CD4-positive, alpha-beta T cell treated with Interferon gamma for 1 hour (primary cell): Measurements from ENCODE around the gene USP48.
"Not testable (repeated sequence)": the region's sequence is repeated elsewhere in the genome, so short reads cannot be mapped to it uniquely, and the experiment has no call there.

Experiments
- DNase-seq: peaks from one replicate; pipeline ENCODE4 v3.0.0-alpha.2; 2020

USP48 gene

DNA sequence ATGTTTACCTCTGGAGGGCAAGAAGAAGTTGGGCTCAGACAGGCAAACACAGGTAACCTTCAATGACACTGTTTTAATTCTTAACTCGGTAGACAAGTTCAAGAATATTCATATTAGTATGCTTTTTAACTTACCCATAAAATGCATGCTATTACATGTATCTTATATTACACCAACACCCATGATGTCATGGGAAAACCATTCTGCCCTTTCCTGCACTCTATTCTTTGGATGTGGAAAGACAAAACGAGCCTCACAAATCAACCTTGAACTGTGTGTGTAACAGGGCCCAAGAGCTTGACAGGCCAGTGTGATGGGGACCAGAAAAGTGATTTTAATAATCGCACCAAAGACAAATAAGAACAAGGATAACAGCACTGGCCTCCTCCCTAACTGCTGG lies 91.2 kb downstream of the USP48 start:
- DNase-seq, result no peak

GRCh38 chr1:21689661-21690372 lies 93.1 kb downstream of the USP48 start:
- no peak for DNase-seq

GRCh38 chr1:21687081-21687529 lies 95.8 kb downstream of the USP48 start:
- no peak for DNase-seq

DNA sequence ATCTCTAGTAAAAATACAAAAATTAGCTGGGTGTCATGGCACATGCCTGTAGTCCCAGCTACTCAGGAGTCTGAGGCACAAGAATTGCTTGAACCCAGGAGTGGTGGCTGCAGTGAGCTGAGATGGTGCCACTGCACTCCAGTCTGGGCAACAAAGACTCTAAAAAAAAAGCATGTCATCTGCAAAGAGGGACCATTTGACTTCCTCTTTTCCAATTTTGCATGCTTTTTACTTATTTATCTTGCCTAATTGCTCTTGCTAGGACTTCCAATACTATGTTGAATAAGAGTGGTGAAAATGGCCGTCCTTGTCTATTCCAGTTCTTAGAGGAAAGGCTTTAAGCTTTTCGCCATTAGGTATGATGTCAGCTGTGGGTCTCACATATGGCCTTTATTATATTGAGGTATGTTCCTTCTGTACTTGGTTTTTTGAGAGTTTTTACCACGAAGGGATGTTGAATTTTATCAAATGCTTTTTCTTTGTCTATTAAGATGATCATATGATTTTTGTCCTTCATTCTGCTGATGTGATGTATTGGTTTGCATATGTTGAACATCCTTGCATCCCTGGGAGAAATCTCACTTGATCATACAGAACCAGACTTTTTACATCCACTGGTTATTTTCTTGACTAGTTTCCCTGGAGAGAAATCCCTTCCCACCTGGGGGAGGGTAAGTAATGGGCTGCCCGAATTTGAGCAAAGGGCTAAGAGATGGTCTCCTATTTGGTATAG lies 96.8 kb downstream of the USP48 start:
- DNase-seq, result no peak

DNA sequence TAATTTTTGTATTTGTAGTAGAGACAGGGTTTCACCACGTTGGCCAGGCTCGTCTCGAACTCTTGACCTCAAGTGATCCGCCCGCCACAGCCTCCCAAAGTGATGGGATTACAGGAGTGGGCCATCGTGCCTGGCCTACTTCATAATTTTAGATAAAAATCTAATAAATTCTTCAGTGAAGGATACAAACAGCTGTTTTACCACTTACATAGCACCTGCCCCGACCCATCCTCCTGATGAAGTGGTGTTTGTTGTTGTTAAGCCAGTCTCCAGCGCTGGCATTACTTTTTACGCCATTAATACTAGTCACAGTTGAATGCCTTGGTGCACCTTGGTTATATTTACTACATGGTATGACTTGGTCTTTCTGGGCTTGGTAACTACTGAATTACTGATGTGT lies 101.5 kb downstream of the USP48 start:
- DNase-seq, result no peak

GRCh38 chr1:21680918-21681317 lies 102.0 kb downstream of the USP48 start:
- no peak for DNase-seq

DNA sequence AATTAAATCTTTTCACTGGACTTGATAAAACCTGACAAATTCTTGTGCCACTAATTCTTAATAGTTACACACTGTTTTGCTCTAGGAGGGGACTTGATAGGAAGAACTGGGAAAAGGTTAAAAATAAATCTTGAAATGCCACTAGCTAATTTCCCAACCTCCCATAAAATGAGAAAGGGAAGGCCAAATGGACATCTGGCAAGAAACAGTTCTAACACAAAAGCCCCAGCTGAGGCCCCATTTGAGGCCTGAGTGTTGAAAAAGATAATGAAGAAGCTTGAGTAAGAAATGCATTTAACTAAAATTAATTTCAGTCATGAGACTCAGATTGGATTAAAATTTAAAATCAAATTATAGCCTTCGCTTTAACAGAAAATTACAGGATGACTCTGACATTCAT lies 102.6 kb downstream of the USP48 start:
- no peak for DNase-seq

DNA sequence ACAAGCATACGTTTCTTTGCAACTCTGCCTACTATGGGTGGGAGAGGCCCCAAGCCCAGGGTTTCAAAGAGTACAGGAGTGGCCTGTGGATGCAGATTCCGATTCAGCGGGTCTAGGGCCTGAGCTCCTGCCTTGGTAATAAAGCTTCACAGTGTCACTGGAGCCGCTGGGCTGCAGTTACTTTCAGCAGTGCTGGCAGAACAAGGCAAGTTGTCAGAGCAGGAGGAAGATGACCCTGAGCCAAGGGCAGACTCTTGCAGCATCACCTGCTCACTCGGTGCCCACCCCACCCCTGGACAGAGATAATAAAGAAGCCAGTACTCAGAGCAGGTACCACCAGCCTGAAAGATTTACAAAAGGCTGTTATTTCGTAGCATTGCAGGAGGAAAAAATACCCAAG lies 105.8 kb downstream of the USP48 start:
- DNase-seq, result no peak

GRCh38 chr1:21674957-21675356 lies 108.0 kb downstream of the USP48 start:
- no peak for DNase-seq

GRCh38 chr1:21673853-21674252 lies 109.1 kb downstream of the USP48 start:
- not testable (repeated sequence) for DNase-seq

DNA sequence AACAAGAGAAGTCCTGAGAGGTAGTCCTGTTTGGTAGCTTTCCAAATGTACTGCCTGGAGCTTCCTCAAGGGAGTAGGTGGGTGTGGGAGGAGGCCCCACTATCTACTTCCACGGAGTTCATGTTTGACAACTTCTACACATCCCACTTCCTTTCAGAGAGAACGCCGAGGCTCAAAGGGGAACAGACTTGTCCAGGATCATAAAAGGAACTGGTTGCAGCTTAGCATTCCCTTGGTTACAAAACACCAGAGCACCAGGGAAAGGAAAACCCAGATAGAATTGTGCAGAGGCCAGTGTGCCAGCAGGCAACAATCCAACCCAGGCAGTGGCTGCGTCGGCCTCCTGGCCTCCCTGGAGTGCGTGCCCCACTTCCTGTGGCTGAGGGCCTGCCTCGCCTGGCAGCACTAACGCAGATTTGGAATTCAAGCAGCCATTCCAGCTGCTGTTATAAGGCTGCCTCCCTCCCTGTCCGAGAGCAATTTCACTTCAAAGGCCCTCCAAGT lies 109.6 kb downstream of the USP48 start:
- no peak for DNase-seq

DNA sequence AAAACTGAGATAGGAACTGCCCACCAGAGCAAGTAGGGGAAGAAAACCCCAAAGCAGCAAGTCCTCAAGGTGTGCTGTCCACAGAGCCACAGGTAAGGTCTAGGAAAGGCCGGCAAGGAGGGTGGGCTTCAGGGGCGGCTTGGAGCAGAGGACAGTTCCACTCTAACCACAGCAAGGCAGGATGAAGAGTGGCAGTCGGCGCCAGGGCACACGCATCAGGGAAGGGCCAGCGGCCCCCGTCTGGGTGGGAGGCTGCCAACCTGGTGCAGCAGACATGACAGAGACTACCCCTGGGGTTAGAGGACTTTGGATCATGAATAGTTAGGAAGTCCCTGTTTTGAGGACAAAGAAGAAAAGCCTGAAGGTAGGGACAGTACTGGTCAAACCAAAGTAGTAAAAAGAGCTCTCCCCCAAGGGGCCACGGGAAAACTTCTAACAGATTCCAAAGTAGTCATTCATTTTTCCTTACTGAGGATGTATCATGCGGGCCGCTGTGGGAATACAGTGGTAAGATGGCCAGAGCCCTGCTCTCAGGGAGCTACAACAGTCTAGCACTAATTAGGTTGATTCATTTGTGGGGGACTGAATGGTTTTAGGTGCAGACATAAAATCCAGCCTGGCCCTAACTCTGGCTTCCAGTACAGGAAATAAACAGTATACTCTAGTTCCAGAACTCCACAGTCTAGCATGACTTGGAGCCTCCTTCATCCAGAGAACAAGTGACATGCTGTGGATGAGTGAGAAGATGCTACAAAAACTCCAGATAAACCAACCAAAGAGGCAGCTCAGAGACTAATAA lies 110.3 kb downstream of the USP48 start:
- no peak for DNase-seq

- no peak for DNase-seq
Observed at GRCh38 chr1:21671915-21672314, 111.0 kb downstream of the USP48 start.

DNA sequence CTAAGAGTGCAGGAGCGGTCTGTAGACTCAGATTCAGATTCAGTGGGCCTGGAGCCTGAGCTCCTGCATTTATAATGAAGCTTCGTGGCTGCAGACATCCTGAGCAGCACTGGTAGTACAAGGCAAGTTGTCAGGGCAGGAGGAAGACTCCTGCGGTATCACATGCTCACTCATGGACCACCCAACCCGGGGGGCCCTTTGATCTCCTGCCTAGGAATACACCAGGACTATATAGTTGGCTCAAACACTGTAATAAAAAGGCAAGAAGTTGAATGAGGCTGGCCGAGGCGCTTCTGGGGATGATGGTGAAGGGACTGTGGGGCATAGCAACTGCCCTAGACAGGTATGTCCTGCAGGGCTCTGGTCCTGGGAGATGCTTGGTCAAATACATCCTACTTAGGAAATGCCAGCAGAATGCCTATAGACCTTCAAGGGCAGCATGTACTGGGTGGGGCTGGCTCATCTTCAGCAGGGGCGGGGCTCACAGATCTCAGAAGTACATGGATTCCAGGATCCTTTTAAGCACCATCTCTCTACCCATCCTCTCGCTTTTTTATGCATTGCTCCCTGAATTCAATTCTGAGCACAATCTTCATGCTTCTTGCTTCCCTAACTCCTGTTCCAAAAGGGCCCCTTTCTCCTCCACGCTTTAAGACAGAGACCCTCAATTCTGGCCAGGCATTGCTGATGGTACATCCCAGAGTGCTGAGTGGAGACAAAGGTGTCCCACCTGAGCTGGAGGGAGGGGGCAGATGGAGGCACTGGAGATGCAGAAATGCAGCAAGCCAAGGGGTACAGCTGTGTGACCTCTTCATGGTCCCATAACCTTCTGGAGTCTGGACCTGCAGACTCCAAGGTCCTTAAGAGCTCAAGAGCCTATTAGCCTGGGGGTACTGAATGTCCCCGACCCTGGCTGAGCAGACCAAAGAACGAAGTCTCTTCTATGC lies 111.7 kb downstream of the USP48 start:
- no peak for DNase-seq

DNA sequence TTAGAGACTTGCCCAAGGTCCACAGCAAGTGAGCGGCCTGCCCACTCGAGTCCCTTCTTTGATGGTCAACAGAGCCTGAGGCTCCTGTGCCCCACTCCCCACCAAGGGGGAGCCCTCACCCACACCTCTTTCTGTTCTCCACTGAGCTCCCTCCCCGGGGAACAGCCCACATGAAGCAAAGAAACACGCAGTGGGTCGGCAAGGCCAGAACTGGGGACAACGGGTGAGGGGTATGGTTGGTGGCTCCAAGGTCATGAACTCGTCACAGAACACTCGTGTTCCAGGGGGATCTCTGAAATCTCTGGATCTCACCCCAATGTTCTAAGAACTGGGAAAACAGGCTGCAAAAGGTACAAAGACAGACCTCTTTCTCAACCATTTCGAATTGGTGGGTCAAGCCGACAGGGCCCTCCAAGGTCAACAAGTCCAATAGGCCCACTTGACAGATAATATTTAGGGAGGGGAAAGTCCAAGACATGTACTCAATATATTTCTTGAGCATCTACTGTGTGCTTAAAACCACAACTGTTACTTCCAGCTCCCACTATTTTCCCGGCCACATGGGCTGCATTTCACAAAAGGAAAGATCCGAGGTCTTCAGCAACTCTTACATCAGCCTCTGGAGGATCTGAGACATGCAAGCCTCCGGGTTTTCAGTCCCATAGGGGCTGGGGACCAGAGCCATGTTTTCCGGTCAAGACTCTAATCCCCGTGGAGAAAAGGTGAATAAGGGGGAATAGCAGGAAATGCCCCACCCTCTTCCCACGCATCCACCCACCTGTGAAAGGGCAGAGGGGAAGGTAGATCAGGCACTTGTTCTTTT lies 112.7 kb downstream of the USP48 start:
- no peak for DNase-seq

DNA sequence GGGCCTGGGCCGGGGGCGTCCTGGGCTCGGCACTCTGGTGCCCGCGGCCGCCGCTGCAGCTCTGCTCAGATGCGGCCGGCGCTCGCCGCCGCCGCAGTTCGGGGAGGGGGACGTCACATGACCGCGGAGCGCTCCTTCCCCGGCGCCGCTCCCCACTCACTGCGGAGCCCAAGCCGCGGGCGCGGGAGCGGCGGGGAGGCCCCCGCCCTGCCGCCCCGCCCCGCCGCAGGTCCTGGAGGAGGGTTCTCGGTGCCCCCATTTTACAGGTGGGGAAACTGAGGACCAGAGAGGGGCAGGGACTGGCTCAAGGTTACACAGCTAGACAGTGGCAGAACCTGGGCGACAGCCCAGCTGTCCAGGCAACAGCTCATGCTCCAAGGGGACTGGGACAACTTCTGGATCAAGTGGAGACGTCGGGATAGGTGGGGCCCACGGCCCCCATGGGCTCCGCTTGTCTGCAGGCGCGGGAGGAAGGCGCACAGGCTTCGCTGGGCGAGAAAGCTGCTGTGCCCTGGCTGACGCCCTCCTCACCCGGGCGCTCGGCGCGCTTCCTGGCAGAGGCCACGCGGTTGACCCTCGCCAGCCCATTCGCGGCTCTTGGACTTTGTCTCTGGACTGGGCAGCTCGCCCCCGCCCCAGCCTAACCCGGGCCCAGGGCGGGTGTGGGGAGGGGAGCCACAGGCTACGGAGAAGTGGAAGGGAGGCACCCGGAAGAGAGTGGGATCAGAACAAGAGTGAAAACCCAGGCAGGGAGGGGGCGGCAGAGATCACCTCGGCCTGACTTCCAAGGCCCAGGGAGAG lies 113.5 kb downstream of the USP48 start, which contains the start of gene RAP1GAP:
Gene RAP1GAP (minus strand): TSS at position 100 of the 801 bp plus-strand sequence. CDS start 49,325 bp downstream, outside the sequence.
- no peak for DNase-seq

GRCh38 chr1:21668951-21669257 lies 114.0 kb downstream of the USP48 start:
- DNase-seq, result no peak

GRCh38 chr1:21668232-21668950 lies 114.6 kb downstream of the USP48 start:
- DNase-seq, result no peak

- no peak for DNase-seq
Observed at GRCh38 chr1:21667348-21668231, 115.4 kb downstream of the USP48 start.
